ENCODE measurements around the gene LPP.

GRCh38 chr3:188316723-188317070 is 162.7 kb downstream of the LPP start:
- TF ChIP-seq EZH2 (IDR thresholded peaks at IDR 0.05; ENCODE audit: low read length, unreplicated experiment) = no peak
- no peak for TF ChIP-seq EZH2phosphoT487 (IDR thresholded peaks at IDR 0.05; ENCODE audit: borderline replicate concordance, low read length)

All from PC-3 (cell line).